ENCODE results near the gene SSH2.

- TF ChIP-seq CTCF (IDR thresholded peaks at IDR 0.05; ENCODE audit: poor library complexity) (no peak), EZH2phosphoT487 (IDR thresholded peaks at IDR 0.05; ENCODE audit: low read depth, severe bottlenecking, unreplicated experiment) (no peak)
Measured at GRCh38 chr17:29848737-29849136, 81.3 kb downstream of the SSH2 start.
